IPS-20b (cell line): Measurements from ENCODE around the gene RNASEH2A.
"Not testable (repeated sequence)": the region's sequence is repeated elsewhere in the genome, so short reads cannot be mapped to it uniquely, and the experiment has no call there.

Experiments
- H3K27ac ChIP-seq: one replicate; pipeline ENCODE4 v1.5.1; 2013; ENCODE audit warnings: low read length
- H3K27me3 ChIP-seq: 2 replicates; pipeline ENCODE4 v1.6.1; 2013; ENCODE audit warnings: mild to moderate bottlenecking, low read length, inconsistent platforms; ENCODE audit not compliant: insufficient read depth
- H3K36me3 ChIP-seq: 2 replicates; pipeline ENCODE4 v1.6.1; 2013; ENCODE audit warnings: low read depth, mild to moderate bottlenecking, inconsistent platforms, low read length, moderate library complexity; ENCODE audit not compliant: insufficient read depth
- H3K4me1 ChIP-seq: 2 replicates; pipeline ENCODE4 v1.6.1; 2013; ENCODE audit warnings: mild to moderate bottlenecking, control low read depth, inconsistent platforms, low read length, moderate library complexity; ENCODE audit not compliant: insufficient read depth
- H3K4me3 ChIP-seq: 2 replicates; pipeline ENCODE4 v1.5.1; 2013; ENCODE audit warnings: mild to moderate bottlenecking, low read length, inconsistent platforms
- H3K9ac ChIP-seq: 2 replicates; pipeline ENCODE4 v1.6.1; 2013; ENCODE audit warnings: low read depth, mild to moderate bottlenecking, inconsistent platforms, low read length, moderate library complexity
- H3K9me3 ChIP-seq: 2 replicates; pipeline ENCODE4 v1.6.1; 2013; ENCODE audit warnings: mild to moderate bottlenecking, low read depth, low read length, inconsistent platforms; ENCODE audit not compliant: insufficient read depth

The RNASEH2A gene

GRCh38 chr19:12797141-12797587 is 9.2 kb upstream of the RNASEH2A start:
- peaks cover 14% of the 10 kb centered on the region for H3K4me1 ChIP-seq
- no peak overlapping the region for H3K9ac ChIP-seq
- H3K4me3 ChIP-seq: no peak overlapping the region
- H3K27ac ChIP-seq: no peak overlapping the region
- no peaks in the 10 kb centered on the region for H3K9me3 ChIP-seq
- H3K36me3 ChIP-seq: peaks cover 31% of the 10 kb centered on the region
- peaks cover 20% of the 10 kb centered on the region for H3K27me3 ChIP-seq

DNA sequence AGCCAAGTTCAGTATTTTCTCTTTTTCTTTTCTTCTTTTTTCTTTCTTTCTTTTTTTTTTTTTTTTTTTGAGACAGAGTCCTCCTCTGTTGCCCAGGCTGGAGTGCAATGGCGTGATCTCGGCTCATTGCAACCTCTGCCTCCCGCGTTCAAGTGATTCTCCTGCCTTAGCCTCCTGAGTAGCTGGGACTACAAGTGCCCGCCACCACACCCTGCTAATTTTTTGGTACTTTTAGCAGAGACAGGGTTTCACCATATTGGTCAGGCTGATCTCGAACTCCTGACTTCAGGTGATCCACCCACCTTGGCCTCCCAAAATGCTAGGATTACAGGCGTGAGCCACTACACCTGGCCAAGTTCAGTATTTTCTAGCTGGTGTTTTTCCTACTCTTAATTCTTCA is 8.8 kb upstream of the RNASEH2A start:
- H3K9ac ChIP-seq, H3K27ac ChIP-seq, H3K4me3 ChIP-seq, H3K9me3 ChIP-seq: not testable (repeated sequence)
- Histone ChIP-seq H3K27me3 (peaks cover 20% of the 10 kb centered on the region), H3K4me1 (peaks cover 14% of the 10 kb centered on the region), H3K36me3 (peaks cover 31% of the 10 kb centered on the region)

DNA sequence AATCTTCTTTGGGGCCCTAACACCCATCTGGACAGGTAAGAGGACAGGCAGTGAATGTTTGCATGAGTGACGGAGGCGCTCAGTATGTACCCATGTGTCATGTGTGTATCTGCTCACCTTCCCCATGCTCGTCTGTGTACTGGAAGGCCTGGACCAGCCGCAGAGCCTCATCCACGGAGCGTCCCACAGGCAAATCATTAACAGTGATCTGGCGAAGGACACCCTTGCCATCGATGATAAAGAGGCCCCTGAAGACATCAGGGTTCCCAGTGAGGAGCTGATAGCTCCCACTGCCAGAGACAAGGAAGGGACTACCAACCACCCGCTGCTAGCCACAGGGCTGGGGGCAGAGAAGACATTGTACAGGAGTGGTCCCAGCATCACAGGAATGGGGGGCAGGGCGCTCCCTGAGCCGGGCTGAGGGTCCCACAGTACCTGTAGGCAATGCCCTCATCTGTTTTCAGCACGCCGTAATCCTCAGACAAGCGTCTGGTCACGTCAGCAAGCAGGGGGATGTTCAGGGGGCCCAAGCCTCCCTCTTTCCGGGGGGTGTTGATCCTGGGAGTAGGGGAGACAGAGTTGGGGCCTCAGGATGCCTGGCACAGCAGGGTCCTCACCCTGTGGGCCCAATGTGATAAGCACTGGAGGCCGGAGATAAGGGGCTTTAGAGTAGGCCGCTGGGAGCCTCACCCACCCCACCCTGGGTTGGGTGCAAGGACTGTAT is 6.5 kb upstream of the RNASEH2A start:
- Histone ChIP-seq H3K9ac (peak overlapping the region; percentile 96; the same call in 1 of the 2 replicates), H3K4me1 (peaks cover 11% of the 10 kb centered on the region), H3K9me3 (no peaks in the 10 kb centered on the region), H3K27me3 (peaks cover 6% of the 10 kb centered on the region), H3K36me3 (peaks cover 31% of the 10 kb centered on the region), H3K4me3 (peak overlapping the region; percentile 90), H3K27ac (no peak overlapping the region)

GRCh38 chr19:12800466-12800770 is 6.0 kb upstream of the RNASEH2A start:
- Histone ChIP-seq H3K36me3 (peaks cover 31% of the 10 kb centered on the region), H3K27me3 (peaks cover 6% of the 10 kb centered on the region), H3K9me3 (no peaks in the 10 kb centered on the region), H3K27ac (no peak overlapping the region), H3K4me3 (peak overlapping the region; percentile 90), H3K9ac (peak overlapping the region; percentile 96; the same call in 1 of the 2 replicates), H3K4me1 (peaks cover 11% of the 10 kb centered on the region)

- Histone ChIP-seq H3K27ac (peak overlapping the region; percentile 78), H3K9ac (peak overlapping the region; percentile 96), H3K9me3 (no peaks in the 10 kb centered on the region), H3K36me3 (peaks cover 31% of the 10 kb centered on the region), H3K4me1 (peaks cover 10% of the 10 kb centered on the region), H3K27me3 (peaks cover 6% of the 10 kb centered on the region), H3K4me3 (peak overlapping the region; percentile 90)
Observed at GRCh38 chr19:12800923-12801465, 5.4 kb upstream of the RNASEH2A start.

- Histone ChIP-seq H3K4me1 (peaks cover 5% of the 10 kb centered on the region), H3K27ac (peak within 1 kb of the TSS; percentile 78), H3K36me3 (peaks cover 31% of the 10 kb centered on the region), H3K9me3 (no peaks in the 10 kb centered on the region), H3K4me3 (peak within 1 kb of the TSS; percentile 90), H3K9ac (peak within 1 kb of the TSS; percentile 96), H3K27me3 (peaks cover 6% of the 10 kb centered on the region)
Observed at GRCh38 chr19:12801466-12802266, 4.7 kb upstream of the RNASEH2A start, which contains the start of the genes PRDX2 and THSD8. PRDX2 (minus strand) TSS chr19:12801800; CDS start chr19:12801261, 539 bp downstream. THSD8 (plus strand) TSS chr19:12802069; CDS start chr19:12802072, 3 bp downstream.

DNA sequence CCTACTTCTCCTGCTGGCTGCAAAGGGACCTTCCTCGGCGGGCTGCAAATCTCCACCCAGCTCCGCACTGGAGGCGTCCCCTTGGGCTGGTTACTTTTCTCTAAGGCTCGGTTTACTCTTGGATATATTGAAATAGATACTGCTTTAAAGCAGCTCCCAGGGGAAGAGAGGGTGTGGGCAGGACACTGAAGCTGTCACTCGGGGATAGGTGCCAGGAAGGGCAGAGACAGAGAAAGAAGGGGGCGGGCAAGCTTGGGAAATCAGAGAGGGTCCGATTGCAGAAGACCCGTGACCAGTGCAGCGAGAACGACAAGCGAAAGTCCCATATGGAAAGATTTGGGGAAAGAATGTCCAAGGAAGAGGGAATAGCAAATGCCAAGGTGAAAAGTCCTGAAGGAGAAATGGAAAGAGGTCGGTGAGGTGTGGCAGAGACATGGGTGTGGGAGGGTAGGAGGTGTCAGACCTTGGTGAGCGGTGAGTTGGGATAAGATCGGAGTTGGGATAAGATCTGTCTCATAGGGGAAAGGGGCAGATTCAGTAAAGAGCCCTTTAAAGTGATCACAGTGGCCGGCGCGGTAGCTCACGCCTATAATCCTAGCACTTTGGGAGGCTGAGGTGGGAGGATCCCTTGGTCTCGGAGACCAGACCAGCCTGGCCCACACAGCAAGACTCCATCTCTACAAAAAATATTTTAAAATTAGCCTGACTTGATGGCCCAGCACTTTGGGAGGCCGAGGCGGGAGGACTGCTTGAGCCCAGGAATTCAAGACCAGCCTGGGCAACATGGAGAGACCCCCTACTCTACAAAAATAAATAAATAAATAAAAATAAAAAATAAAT is 3.9 kb upstream of the RNASEH2A start:
- no peak overlapping the region for H3K27ac ChIP-seq
- no peak overlapping the region for H3K9ac ChIP-seq
- H3K4me1 ChIP-seq: peaks cover 5% of the 10 kb centered on the region

GRCh38 chr19:12804051-12804450 is 2.3 kb upstream of the RNASEH2A start:
- Histone ChIP-seq H3K27ac (no peak overlapping the region), H3K9ac (no peak overlapping the region), H3K36me3 (peaks cover 24% of the 10 kb centered on the region), H3K9me3 (no peaks in the 10 kb centered on the region), H3K4me3 (no peak overlapping the region), H3K27me3 (peaks cover 6% of the 10 kb centered on the region), H3K4me1 (peaks cover 5% of the 10 kb centered on the region)

More for the DNA sequence above, 3.9 kb upstream of the RNASEH2A start:
- Histone ChIP-seq H3K27me3 (peaks cover 6% of the 10 kb centered on the region), H3K36me3 (peaks cover 25% of the 10 kb centered on the region), H3K4me3 (peak overlapping the region; percentile 90), H3K9me3 (no peaks in the 10 kb centered on the region)

GRCh38 chr19:12815088-12815487 is 8.7 kb downstream of the RNASEH2A start:
- no peaks in the 10 kb centered on the region for H3K4me1 ChIP-seq
- H3K4me3 ChIP-seq: no peak overlapping the region
- peaks cover 29% of the 10 kb centered on the region for H3K36me3 ChIP-seq
- no peak overlapping the region for H3K27ac ChIP-seq
- H3K9ac ChIP-seq: no peak overlapping the region
- no peaks in the 10 kb centered on the region for H3K9me3 ChIP-seq
- no peaks in the 10 kb centered on the region for H3K27me3 ChIP-seq

DNA sequence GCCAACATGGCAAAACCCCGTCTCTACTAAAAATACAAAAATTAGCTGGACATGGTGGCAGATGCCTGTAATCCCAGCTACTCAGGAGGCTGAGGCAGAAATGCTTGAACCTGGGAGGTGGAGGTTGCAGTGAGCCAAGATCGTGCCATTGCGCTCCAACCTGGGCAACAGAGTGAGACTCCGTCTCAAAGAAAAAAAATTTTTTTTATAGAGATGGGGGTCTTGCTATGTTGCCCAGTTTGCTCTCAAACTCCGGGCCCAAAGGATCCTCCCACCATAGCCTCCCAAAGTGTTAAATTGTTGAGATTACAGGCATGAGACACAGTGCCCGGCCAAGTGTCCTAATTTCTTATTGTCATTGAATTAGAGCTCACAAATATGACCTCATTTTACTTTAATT is 10.8 kb downstream of the RNASEH2A start:
- H3K27me3 ChIP-seq, H3K4me3 ChIP-seq, H3K9me3 ChIP-seq, H3K4me1 ChIP-seq, H3K9ac ChIP-seq, H3K27ac ChIP-seq: not testable (repeated sequence)
- peaks cover 17% of the 10 kb centered on the region for H3K36me3 ChIP-seq

GRCh38 chr19:12817810-12818209 is 11.4 kb downstream of the RNASEH2A start:
- H3K36me3 ChIP-seq: peaks cover 14% of the 10 kb centered on the region
- H3K9ac ChIP-seq, H3K27me3 ChIP-seq, H3K4me1 ChIP-seq, H3K9me3 ChIP-seq, H3K27ac ChIP-seq, H3K4me3 ChIP-seq: not testable (repeated sequence)
